CD4-positive, alpha-beta T cell treated with Interleukin-17A for 4 hours (primary cell): Measurements from ENCODE around the gene SHD.
"Not testable (repeated sequence)": the region's sequence is repeated elsewhere in the genome, so short reads cannot be mapped to it uniquely, and the experiment has no call there.

Source experiments
- DNase-seq: peaks from one replicate; pipeline ENCODE4 v3.0.0-alpha.2; 2020; ENCODE audit warnings: mixed read lengths

SHD gene

DNA sequence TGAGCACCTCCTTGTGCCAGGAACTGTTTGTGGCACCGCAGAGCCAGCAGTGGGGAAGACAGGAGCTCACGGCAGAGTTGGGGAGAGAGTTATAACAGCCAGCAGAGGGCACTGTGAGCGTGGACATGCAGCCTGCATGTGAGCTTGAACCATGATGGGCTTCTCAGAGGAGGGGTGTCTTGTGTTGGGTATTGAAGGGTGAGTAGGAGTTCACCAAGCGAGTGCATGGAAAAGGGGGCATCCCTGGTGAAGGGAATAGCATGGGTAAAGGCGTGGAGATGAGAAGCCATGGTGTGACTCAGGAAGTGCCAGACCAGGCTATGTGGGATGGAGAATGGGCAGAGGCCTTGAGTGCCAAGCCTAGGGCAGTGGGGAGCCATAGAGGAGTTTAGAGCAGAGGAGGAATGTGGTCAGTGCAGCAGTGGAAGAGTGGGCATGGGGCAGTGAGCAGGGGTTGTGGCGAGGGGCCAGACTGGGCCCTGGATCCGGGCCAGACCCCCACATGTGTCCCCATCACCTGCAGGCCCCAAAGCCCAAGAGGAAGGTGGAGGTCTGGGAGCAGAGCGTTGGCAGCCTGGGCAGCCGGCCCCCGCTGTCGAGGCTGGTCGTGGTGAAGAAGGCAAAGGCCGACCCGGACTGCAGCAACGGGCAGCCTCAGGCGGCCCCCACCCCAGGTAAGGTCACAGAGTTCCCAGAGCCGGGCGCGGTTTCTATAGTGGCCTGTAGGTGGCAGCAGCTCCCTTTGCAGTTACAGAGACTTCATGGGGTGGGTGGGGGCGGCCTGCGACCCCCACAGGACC, 11.8 kb upstream of the SHD start:
- DNase-seq, result peak; percentile 75

DNA sequence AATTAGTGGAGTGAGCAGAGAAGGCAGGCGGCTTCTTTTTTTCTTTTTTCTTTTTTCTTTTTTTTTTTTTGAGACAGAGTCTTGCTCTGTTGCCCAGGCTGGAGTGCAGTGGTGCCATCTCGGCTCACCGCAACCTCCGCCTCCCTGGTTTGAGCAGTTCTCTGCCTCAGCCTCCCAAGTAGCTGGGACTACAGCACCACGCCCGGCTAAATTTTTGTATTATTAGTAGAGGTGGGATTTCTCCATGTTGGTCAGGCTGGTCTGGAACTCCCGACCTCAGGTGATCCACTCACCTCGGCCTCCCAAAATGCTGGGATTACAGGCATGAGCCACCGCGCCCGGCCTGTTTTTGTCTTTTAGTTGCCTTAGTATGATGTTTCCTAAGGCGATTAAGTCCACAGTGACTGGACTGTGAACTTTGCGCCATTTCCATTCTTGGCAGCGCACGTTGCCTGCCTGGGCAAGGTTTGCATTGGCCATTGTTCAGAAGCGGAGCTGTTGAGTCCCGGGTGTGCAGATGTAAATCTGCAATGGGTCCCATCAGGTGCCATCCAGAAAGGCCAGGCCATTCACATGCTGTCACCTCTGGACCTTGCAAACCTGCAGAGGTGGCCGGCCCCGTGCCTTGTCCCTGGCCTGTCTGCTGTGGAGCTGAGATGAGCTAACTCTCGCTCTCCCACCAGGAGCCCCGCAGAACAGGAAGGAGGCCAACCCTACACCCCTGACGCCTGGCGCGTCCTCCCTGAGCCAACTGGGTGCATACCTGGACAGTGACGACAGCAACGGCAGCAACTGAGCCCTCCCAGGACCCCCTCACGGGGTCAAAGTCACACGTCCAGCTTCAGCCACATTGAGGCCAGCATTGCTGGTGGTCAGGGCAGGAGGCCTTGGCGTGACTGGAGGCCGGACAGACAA, 10.9 kb upstream of the SHD start:
- DNase-seq, result no peak

DNA sequence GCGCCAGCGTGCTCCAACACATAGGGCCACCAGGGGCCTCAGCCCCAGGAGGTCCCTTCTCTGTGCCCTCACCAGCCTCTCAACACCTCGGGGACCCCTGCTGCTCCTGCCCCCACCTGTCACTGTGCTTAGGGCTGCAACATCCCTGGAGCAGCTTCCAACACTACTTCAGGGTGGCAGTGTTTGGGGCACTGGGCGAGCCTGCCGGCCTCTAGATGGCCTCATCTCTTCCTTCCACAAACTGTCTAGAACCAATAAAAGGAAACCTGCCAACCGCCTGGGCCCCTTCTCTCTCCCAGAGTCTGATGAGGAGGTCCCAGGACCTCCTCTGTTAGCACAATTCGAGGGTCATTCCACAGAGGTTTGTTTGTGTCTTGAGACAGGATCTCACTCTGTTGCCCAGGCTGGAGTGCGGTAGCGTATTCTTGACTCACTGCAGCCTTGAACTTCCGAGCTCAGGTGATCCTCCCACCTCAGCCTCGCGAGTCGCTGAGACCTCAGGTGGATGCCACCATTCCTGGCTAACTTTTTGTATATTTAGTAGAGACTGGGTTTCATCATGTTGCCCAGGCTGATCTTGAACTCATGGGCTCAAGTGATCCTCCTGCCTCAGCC, 10.1 kb upstream of the SHD start:
- no peak for DNase-seq

DNA sequence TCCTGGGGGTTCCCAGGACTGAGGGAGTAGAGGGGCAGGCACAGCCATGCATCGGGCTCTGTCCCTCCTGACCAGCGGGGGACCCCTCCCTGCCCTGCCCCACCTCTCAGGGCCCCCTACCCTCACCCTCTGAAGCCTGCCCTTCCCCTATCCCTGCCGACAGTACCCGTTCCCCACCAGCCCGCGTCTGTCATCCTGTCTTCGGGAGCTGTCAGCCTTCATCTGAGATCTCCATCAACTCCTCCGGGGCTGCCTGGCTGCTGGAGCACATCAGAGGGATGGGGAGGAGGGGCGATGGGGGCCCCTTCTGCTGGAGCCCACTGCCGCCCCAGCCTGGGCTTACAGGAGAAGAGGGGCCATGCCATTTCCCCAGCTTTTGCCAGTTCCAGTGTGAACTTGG, 6.2 kb upstream of the SHD start:
- no peak for DNase-seq

DNA sequence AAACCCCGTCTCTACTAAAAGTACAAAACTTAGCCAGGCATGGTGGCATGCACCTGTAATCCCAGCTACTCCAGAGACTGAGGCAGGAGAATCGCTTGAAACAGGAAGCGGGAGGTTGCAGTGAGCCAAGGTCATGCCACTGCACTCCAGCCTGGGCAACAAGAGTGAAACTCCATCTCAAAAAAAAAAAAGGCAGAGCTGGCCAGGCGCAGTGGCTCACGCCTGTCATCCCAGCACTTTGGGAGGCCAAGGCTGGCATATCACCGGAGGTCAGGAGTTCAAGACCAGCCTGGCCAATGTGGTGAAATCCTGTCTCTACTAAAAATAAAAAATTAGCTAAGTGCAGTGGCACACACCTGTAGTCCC, 4.8 kb upstream of the SHD start:
- DNase-seq, result not testable (repeated sequence)

DNA sequence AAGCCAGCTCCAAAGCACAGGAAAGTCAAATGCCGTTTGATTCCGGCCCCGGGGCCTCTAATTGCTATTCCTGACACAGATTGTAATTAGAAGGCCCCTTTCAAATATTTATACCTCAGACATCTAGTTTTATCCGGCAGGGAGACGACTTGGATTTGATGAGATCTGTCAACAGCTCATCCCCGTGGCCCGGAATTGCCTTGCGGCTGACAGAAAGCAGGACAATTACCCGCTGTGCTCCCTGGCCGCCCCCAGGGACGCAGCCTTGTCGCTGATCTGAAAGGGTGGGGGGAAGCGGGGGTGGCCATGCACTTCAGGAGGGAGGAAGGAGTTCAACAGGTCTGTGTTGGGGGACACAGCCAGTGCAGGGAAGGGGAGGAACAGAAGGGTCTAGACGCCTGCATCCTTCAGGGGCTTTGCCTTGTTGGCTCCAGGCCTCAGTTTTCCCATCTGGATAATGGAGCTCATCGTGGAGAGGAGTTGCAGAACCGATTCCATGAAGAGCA, 1.8 kb upstream of the SHD start:
- DNase-seq, result no peak

DNA sequence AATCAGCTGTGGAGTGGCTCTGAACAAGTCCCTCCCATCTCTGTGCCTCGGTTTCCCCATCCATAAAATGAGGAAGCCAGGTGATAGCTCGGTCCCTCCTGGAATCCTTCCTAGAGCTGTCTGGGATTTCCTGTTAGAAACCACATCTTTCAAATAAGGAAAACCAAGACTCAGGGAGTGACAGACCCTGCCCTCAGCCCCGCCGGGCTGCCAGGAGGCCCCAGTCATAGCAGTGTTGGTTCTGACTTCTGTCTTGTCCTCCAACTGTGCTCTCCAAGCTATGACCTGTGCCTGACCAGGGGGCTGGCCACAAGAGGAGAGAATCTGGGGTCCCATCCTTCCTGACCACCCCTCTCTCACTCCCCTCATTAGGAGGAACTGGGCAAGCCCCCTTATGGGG, 1.1 kb upstream of the SHD start:
- DNase-seq, result no peak

DNA sequence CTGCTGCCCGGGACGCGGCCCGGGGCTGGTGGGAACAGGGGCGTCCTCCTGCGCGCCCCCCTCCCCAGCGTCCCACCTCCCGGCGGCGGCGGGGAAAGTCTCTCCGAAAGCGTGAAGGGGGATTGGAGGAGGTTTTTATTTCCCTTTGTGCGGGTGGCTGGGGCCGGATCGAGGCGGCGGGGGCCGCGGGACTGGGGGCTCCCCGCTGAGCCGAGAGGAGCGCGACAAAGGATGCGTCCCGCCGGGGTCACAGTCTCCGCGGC, 132 bp downstream of the SHD start:
- DNase-seq, result no peak

DNA sequence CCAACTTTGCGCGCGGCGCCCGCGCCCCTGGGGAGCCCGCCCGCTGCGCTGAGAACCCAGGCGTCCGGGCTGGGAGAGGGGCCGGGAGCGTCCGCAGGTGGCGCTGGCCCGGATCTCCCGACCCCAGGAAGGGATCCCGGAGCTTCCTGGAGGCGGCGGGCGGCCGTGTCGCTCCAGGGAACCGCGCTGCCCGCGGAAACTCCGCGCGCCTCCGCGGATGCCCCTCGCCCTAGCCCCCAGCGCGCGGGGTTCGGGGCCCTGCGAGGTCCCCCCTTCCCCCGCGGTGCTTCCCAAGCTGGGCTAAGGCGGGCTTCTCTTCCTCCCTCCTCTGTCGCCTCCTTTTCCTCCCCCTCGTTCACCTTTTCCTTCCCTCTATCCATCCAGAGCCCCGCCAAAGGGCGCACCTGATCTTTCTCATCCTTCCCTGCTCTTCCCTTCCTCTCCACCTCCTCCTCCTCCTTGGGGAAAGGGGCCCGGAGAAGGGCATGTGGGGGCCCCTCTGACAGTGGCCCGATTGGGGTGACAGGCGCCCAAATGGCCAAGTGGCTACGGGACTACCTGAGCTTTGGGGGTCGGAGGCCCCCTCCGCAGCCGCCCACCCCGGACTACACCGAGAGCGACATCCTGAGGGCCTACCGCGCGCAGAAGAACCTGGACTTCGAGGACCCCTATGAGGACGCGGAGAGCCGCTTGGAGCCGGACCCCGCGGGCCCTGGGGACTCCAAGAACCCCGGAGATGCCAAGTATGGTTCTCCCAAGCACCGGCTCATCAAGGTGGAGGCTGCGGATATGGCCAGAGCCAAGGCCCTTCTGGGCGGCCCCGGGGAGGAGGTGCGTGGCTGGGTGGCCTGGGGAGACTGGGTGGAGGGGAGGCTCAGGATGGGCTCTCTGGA, 710 bp downstream of the SHD start:
- no peak for DNase-seq

DNA sequence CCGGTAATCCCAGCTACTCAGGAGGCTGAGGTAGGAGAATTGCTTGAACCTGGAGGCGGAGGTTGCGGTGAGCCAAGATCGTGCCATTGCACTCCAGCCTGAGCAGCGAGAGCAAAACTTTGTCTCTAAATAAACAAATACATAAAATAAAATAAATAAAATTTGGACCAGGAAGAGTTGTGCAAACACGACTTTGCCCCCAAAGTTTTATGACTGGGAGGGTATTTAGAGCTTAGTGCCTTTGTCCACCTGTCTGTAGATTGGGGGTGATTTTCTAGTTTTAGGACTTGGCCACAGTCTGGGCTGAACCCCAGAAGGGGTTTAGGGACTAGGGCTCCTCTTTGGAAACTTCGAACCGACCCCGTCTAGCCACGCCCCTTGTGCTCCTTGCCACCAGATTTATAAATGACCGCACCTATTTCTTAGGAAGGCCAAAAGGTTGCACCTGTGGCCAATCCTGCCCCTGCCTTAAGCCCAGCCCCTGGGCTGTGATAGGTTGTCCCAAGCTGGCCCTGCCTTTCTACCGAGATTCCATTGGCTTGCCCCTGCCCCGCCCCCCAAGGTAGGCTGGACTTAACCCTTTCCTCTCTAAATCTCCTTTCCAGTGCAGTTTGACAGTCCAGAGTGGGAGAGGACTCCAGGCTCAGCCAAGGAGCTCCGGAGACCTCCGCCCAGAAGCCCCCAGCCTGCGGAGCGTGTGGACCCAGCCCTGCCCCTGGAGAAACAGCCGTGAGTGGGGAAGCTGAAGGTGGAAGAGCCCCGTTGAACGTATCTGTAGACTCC, 5.3 kb downstream of the SHD start:
- DNase-seq, result no peak

DNA sequence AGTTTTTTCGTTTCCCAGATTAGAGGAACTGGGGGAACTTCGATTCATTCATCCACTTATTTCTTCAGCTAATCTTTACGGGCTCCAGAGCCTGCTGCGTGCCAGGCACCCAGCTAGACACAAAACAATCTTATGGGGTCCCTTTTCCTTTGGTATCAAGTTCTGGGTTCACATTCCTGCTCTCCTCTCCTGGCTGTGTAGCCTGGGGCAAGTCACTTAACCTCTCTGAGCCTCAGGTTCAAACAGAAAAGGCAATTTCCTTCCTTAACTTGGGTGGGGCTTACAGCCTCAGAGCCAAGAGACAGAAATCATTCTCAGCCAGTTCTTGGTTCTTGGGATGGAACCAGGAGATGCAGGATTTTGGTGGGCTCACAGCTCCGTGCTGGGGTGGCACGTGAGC, 5.9 kb downstream of the SHD start:
- no peak for DNase-seq

DNA sequence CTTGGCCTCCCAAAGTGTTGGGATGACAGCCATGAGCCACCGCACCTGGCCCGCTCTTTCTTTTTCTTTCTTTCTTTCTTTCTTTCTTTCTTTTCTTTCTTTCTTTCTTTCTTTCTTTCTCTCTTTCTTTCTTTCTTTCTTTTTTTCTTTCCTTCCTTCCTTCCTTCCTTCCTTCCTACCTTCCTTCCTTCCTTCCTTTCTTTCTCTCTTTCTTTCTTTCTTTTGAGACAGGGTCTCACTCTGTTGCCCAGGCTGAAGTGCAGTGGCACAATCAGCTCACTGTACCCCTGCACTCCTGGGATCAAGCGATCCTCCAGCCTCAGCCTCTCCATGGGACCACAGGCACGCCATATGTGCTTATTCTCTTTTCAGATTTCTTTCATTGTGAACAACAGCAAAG, 7.1 kb downstream of the SHD start:
- DNase-seq, result not testable (repeated sequence)

DNA sequence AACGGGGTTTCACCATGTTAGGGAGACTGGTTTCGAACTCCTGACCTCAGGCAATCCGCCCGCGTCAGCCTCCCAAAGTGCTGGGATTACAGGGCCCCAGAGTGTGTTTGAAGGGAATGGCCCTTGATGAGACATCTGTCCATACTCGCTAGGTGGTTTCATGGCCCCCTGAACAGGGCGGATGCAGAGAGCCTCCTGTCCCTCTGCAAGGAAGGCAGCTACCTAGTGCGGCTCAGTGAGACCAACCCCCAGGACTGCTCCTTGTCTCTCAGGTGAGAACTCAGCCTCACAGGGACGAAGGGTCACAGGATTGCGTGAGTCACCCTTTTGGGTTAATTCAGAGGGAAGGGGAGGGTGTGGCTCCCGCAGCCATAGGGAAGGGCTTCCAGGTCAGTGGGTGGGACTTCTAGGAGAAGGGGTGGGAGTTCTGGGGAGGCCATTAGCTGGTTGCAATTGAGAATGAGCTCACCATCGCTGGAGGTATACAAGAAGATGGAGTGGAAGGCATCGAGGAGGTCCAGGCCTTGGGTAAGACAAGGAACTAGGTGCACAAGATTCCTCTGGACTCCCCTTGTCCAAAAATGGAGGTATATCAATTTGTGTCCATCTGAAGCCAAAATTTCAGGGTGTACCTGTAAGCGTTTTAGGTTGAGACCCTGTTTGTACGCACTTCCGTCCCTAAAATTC, 9.2 kb downstream of the SHD start:
- DNase-seq, result no peak

DNA sequence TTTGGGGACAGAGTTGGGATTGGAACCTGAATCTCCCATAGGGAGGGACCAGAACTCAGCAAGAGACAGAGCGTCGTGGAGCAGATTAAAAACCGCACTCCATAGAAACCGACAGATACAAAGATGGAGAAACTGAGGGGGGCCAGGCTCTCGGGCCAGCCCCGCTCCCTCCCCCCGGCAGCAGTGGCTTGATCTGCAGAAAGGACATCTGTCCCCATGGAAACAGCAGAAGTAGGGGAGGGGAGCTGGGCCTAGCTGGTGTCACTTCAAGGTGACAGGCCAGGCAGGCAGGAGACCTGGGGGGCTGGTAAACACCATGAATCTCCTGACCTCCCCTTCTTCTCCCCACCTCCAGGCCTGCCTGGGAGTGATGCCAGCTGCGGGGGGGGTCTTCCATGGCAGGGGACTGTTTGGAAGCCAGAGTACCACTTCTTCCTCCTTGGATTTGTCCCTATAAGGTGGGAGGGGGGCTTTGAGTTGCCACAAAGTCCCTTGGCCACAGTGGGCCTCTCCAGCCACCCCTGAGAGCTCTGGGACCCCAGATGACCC, 12.2 kb downstream of the SHD start:
- no peak for DNase-seq

DNA sequence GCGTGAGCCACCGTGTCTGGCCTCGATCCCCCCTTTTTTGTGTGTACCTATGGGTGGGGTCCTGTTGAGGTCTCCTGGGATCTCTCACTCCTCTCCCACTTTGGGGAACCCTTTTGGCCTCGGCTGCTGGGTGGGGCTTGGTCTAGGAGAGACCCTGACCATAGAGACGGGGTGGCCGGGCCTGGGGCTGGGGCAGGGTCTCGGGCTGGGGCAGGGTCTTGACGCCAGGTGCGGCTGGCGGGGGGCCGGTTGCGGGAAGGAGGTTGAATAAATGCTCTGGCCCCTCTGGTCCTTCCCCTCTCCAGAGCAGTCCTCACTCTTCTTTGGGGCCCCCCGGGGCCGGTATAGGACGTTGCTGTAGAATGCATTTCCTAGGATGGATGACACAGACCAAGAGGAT, 13.4 kb downstream of the SHD start:
- no peak for DNase-seq

DNA sequence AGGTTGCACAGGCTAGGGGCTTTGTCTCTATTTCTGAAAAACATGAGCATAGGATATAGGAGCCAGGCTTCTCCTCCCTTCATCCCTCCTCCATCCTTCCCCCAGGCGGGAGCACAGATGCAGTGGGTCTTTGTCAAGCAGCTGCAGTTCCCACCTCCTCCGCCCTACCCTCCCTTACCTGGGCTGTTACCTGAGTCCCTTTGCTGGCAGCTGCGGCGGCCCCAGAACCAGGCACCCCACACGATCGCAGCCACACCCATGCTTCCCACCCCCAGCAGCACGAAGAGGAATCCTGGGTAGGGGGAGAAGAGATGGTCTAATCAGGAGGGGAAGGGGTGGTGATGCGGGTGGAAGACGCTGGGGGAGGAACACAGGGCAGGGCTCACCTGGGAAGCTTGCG, 15.3 kb downstream of the SHD start:
- DNase-seq, result no peak

DNA sequence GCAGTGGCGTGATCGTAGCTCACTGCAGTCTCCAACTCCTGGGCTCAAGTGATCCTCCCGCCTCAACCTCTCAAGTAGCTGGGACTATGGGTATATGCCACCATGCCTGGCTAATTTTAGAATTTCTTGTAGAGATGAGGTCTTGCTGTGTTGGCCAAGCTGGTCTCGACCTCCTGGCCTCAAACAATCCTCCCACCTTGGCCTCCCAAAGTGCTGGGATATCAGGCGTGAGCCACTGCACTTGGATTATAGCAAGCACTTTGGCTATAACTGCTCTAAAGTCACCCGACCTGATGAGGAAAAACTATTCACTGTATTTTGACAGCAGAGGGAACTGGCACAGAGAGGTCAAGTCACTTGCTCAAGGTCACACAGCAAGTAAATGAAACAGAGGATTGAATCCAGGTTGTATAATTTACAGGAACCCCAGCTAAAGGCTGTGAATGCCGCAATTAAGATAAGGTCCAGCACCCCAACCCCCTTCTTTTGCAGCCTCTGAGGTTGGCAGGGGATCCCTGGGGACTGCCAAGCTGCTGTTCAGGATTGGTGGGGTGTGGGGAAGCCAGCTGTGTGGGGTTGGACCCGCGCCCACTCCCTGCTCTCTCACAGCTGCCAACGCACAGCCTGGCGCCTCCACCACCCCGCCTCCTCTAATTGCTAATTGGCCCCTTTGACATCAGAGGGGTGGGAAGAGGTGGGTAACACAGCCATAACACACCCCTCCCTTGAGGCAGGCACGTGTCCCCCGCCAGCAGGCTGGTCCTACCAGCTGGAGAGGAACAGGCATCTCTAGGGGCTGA, 17.1 kb downstream of the SHD start:
- no peak for DNase-seq

DNA sequence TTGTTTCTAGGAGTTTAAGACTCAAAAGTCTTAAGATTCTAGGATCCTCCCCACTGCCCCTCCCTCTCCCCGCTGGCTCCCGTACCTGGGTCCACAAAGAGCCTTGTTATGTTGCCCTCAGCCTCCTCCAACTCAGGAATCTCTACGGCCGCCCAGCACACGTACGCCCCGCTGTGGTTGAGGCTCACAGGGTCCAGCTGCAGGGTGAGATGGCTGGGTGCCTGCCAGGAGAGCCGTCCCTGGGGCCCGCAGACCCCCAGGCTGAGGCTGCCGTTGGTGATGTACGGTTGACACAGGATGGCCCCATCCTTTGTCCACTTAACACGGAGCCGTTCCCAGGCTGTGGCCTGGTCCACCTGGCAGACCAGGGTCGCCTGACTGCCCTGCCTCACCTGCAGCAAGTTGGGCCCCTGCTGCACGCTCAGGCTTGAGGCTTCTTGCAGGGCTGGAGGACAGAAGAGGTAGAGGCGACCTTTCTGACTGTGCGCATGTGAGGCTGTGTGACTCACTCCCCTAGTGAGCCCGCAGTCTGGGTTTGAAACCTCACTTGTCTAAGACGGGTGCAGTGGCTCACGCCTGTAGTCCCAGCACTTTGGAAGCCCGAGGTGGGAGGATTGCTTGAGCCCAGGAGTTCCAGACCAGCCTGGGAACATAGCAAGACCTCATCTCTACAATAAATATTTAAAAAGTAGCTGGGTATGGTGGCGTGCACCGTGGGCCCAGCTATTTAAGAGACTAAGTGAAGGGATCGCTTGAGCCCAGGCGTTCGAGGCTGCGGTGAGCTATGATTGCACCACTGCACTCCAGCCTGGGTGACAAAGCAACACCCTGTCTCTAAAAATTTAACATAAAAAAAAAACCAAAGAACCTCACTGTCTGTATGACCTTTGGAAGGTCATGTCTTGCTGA, 19.1 kb downstream of the SHD start:
- DNase-seq, result peak; percentile 47
